ENCODE data around the gene MDH1B. TPM values are rescaled to one million over a fixed set of nuclear protein-coding genes. Genes with fewer than 3 reads are reported as not detected.

MDH1B gene
- total RNA-seq, 4 donors from 2014 or later, result 0.40 to 23.9 (median 1.1) TPM; not detected in 1

- Histone ChIP-seq H3K4me3 (no peak overlapping the region), H3K36me3 (no peaks in the 10 kb centered on the region), H3K27me3 (no peaks in the 10 kb centered on the region), H3K9me3 (no peaks in the 10 kb centered on the region), H3K27ac (no peak overlapping the region), H3K4me1 (peaks cover 0 to 6% (median 0%) of the 10 kb centered on the region in 4 donors)
- no peak for DNase-seq
- TF ChIP-seq POLR2A (IDR thresholded peaks at IDR 0.05) (no peak), CTCF (IDR thresholded peaks at IDR 0.05) (no peak)
Observed at GRCh38 chr2:206802654-206803514, 37.8 kb upstream of the MDH1B start.

- Histone ChIP-seq H3K4me3 (no peak overlapping the region), H3K9me3 (no peaks in the 10 kb centered on the region), H3K27ac (no peak overlapping the region), H3K4me1 (peaks cover 0 to 6% (median 0%) of the 10 kb centered on the region in 4 donors), H3K36me3 (no peaks in the 10 kb centered on the region), H3K27me3 (no peaks in the 10 kb centered on the region)
- TF ChIP-seq POLR2A (IDR thresholded peaks at IDR 0.05) (no peak), CTCF (IDR thresholded peaks at IDR 0.05) (no peak)
- no peak for DNase-seq
Observed at GRCh38 chr2:206801418-206802189, 36.5 kb upstream of the MDH1B start.

- Histone ChIP-seq H3K4me3 (no peak overlapping the region), H3K36me3 (peaks cover 0 to 3% (median 0%) of the 10 kb centered on the region in 3 donors), H3K27me3 (no peaks in the 10 kb centered on the region), H3K27ac (no peak overlapping the region), H3K9me3 (no peaks in the 10 kb centered on the region), H3K4me1 (peaks cover 0 to 6% (median 0%) of the 10 kb centered on the region in 4 donors)
- TF ChIP-seq POLR2A (IDR thresholded peaks at IDR 0.05) (no peak), CTCF (IDR thresholded peaks at IDR 0.05) (peak in 5 of 6 experiments; percentile 10 to 89 (median 83))
- DNase-seq, result peak; percentile 21 to 82 (median 57)
Observed at GRCh38 chr2:206800506-206801417, 35.6 kb upstream of the MDH1B start.

- Histone ChIP-seq H3K27me3 (no peaks in the 10 kb centered on the region), H3K27ac (no peak overlapping the region), H3K36me3 (peaks cover 0 to 10% (median 0%) of the 10 kb centered on the region in 3 donors), H3K4me1 (peaks cover 0 to 6% (median 0%) of the 10 kb centered on the region in 4 donors), H3K4me3 (no peak overlapping the region), H3K9me3 (no peaks in the 10 kb centered on the region)
- DNase-seq, result no peak
- no peak for TF ChIP-seq POLR2A (IDR thresholded peaks at IDR 0.05)
- TF ChIP-seq CTCF (IDR thresholded peaks at IDR 0.05), result no peak
Observed at GRCh38 chr2:206799083-206799482, 34.0 kb upstream of the MDH1B start.

GRCh38 chr2:206798000-206798399, 32.9 kb upstream of the MDH1B start:
- H3K9me3 ChIP-seq, result no peaks in the 10 kb centered on the region

More at GRCh38 chr2:206798000-206798399, 32.9 kb upstream of the MDH1B start:
- Histone ChIP-seq H3K27ac (no peak overlapping the region), H3K27me3 (no peaks in the 10 kb centered on the region), H3K4me1 (peaks cover 0 to 6% (median 0%) of the 10 kb centered on the region in 4 donors), H3K36me3 (peaks cover 0 to 19% (median 0%) of the 10 kb centered on the region in 3 donors), H3K4me3 (no peak overlapping the region)
- DNase-seq, result no peak
- TF ChIP-seq CTCF (IDR thresholded peaks at IDR 0.05) (no peak), POLR2A (IDR thresholded peaks at IDR 0.05) (no peak)
